Memory B cell (primary cell): ENCODE measurements around the gene NRXN2.

Experiments
- ATAC-seq: fragments of 150-1000 bp; cut with Tn5 transposase; 2 replicates; pipeline ENCODE4 v1.10.0; 2021; ENCODE audit warnings: low read depth, mild to moderate bottlenecking, moderate library complexity
- DNase-seq, 2 donors: peaks; one replicate each; pipeline ENCODE4 v3.0.0; 2022; ENCODE audit warnings: low spot score in 2 of 2
- H3K27ac Mint-ChIP-seq: one replicate; pipeline ENCODE4 v1.8.0; 2022; ENCODE audit warnings: mild to moderate bottlenecking, moderate library complexity, mixed read lengths
- H3K27me3 Mint-ChIP-seq: one replicate; pipeline ENCODE4 v1.8.0; 2022; ENCODE audit warnings: mixed read lengths
- H3K36me3 Mint-ChIP-seq: one replicate; pipeline ENCODE4 v1.8.0; 2022; ENCODE audit warnings: mild to moderate bottlenecking, mixed read lengths
- H3K4me1 Mint-ChIP-seq: one replicate; pipeline ENCODE4 v1.8.0; 2022; ENCODE audit warnings: mixed read lengths
- H3K4me3 Mint-ChIP-seq: one replicate; pipeline ENCODE4 v1.8.0; 2022; ENCODE audit warnings: mild to moderate bottlenecking, moderate library complexity, mixed read lengths
- H3K9me3 Mint-ChIP-seq: one replicate; pipeline ENCODE4 v1.8.0; 2022; ENCODE audit warnings: mixed read lengths

Gene NRXN2

DNA sequence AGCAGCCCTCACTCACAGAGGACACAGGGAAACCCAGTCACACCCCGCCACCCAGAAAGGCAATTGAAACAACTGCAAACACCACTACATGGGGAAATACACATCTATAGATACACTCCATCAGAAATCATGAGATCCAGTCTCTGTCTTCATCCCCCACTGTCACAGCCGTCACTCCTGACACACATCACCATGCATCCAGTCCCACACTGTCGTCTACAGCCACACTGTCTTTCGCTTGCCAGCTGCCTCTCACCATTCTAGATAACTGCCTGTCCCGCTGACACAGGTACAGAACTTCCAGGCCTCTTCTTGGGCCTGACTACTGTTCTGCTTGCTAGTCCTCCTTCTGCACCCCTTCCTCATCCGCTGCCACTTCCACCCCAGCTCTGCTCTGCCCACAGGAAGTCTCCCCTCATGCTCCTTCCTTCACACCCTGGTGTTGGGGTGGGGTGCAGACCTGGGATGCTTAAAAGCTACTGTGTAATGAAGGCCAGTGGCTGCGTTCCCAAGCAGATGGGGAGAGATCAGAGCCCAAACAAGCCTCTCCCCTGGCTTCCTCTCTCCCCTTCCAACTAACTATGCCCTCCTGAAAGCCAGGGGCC, 89.3 kb downstream of the NRXN2 start:
- H3K27ac Mint-ChIP-seq, result no peak overlapping the region

DNA sequence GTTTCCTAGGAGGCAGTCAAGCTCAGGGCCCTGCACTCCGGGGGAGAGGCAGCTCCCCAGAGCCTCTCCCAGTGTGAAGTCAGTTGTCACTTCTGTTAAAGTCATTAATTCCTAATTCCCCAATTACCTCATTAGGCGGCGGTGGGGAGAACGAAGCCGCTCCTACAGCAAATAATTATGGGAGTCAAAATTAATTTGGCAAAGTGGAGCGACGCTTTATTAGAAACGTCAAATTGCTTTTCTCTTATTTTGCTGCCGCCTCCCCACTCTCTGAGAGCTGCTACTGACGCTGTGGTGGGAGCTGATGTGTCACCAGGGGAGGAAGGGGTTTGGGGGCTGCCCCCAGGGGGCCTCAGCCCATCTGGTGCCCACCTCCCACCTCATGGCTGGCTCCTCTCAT, 90.3 kb downstream of the NRXN2 start:
- Mint-ChIP-seq H3K4me1 (peaks cover 18% of the 10 kb centered on the region), H3K9me3 (no peaks in the 10 kb centered on the region), H3K27ac (no peak overlapping the region), H3K4me3 (no peak overlapping the region), H3K27me3 (peaks cover 31% of the 10 kb centered on the region), H3K36me3 (no peaks in the 10 kb centered on the region)
- DNase-seq (no peak), ATAC-seq (no peak)

More for the DNA sequence above, 89.3 kb downstream of the NRXN2 start:
- ATAC-seq, result no peak
- Mint-ChIP-seq H3K4me3 (no peak overlapping the region), H3K4me1 (peaks cover 20% of the 10 kb centered on the region), H3K9me3 (no peaks in the 10 kb centered on the region), H3K36me3 (no peaks in the 10 kb centered on the region), H3K27me3 (peaks cover 31% of the 10 kb centered on the region)
- no peak for DNase-seq

DNA sequence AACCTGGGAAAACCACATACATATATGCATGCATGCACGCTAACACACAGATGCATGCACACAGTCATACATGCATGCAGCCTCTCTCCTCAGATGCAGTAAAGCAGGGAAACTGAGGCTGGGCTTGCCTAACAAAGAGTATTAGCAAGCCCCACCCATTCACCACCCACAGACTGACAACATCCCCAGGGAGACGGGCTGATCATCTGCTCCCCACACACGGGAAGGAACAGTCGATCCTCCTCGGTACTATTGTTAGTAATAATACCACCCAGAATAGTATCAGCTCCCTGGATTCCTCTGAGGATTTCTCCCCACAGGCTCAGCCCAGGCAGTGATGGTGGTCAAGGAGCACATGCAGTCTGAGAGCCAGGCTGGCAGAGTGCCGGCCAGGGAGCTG, 90.8 kb downstream of the NRXN2 start:
- Mint-ChIP-seq H3K27ac (no peak overlapping the region), H3K9me3 (no peaks in the 10 kb centered on the region), H3K36me3 (no peaks in the 10 kb centered on the region), H3K27me3 (peaks cover 29% of the 10 kb centered on the region), H3K4me3 (no peak overlapping the region), H3K4me1 (peaks cover 16% of the 10 kb centered on the region)
- DNase-seq (no peak), ATAC-seq (no peak)

GRCh38 chr11:64631675-64632074, 91.3 kb downstream of the NRXN2 start:
- H3K27ac Mint-ChIP-seq, result no peak overlapping the region
- ATAC-seq, result peak; percentile 79

GRCh38 chr11:64629796-64630562, 93.0 kb downstream of the NRXN2 start:
- Mint-ChIP-seq H3K4me3 (no peak overlapping the region), H3K4me1 (peaks cover 23% of the 10 kb centered on the region), H3K36me3 (no peaks in the 10 kb centered on the region), H3K27ac (no peak overlapping the region), H3K27me3 (peaks cover 24% of the 10 kb centered on the region), H3K9me3 (no peaks in the 10 kb centered on the region)
- no peak for ATAC-seq
- DNase-seq, result no peak

More at GRCh38 chr11:64631675-64632074, 91.3 kb downstream of the NRXN2 start:
- peaks cover 16% of the 10 kb centered on the region for H3K4me1 Mint-ChIP-seq
- DNase-seq, result no peak
- H3K9me3 Mint-ChIP-seq, result no peaks in the 10 kb centered on the region
- H3K27me3 Mint-ChIP-seq, result peaks cover 29% of the 10 kb centered on the region
- H3K4me3 Mint-ChIP-seq, result no peak overlapping the region
- no peaks in the 10 kb centered on the region for H3K36me3 Mint-ChIP-seq

- ATAC-seq, result no peak
- Mint-ChIP-seq H3K9me3 (no peaks in the 10 kb centered on the region), H3K27me3 (peaks cover 15% of the 10 kb centered on the region), H3K4me3 (no peak overlapping the region), H3K4me1 (peaks cover 27% of the 10 kb centered on the region), H3K27ac (no peak overlapping the region), H3K36me3 (no peaks in the 10 kb centered on the region)
- no peak for DNase-seq
Observed at GRCh38 chr11:64629103-64629502, 93.9 kb downstream of the NRXN2 start.

- no peaks in the 10 kb centered on the region for H3K9me3 Mint-ChIP-seq
- DNase-seq (no peak), ATAC-seq (no peak)
- H3K27ac Mint-ChIP-seq, result no peak overlapping the region
- H3K36me3 Mint-ChIP-seq, result no peaks in the 10 kb centered on the region
- peaks cover 11% of the 10 kb centered on the region for H3K27me3 Mint-ChIP-seq
- peaks cover 22% of the 10 kb centered on the region for H3K4me1 Mint-ChIP-seq
- H3K4me3 Mint-ChIP-seq, result no peak overlapping the region
Observed at GRCh38 chr11:64628596-64628995, 94.4 kb downstream of the NRXN2 start.

DNA sequence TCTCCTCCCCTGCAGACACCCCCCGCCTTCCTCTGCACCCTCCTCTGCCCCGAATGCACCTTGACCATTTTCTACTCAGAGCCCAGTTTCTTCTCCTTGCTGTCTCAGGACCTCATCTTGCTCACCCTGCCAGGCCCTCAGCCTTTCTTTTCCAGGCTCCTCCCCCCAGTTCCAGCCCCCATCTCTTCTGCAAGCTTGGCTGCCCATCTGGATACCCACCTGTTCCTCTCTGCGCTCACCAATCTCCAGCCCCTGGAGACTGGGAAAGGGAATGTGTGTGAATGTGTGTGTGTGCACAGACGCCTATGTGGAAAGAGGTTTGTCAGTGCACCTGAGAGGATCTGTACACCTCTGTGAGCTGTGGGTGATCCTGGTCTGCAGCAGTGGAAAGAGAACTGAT, 95.6 kb downstream of the NRXN2 start:
- Mint-ChIP-seq H3K9me3 (no peaks in the 10 kb centered on the region), H3K27me3 (peaks cover 9% of the 10 kb centered on the region), H3K4me3 (no peak overlapping the region), H3K4me1 (peaks cover 20% of the 10 kb centered on the region), H3K27ac (no peak overlapping the region), H3K36me3 (no peaks in the 10 kb centered on the region)
- DNase-seq, result no peak
- no peak for ATAC-seq

GRCh38 chr11:64626637-64627036, 96.4 kb downstream of the NRXN2 start:
- DNase-seq (no peak), ATAC-seq (no peak)
- Mint-ChIP-seq H3K4me3 (no peak overlapping the region), H3K9me3 (no peaks in the 10 kb centered on the region), H3K27me3 (peaks cover 7% of the 10 kb centered on the region), H3K4me1 (peaks cover 15% of the 10 kb centered on the region), H3K36me3 (no peaks in the 10 kb centered on the region), H3K27ac (no peak overlapping the region)

- H3K27ac Mint-ChIP-seq, result no peak overlapping the region
- peaks cover 17% of the 10 kb centered on the region for H3K4me1 Mint-ChIP-seq
- ATAC-seq (peak; percentile 98), DNase-seq (no peak)
- H3K36me3 Mint-ChIP-seq, result no peaks in the 10 kb centered on the region
- no peak overlapping the region for H3K4me3 Mint-ChIP-seq
- peaks cover 6% of the 10 kb centered on the region for H3K27me3 Mint-ChIP-seq
- no peaks in the 10 kb centered on the region for H3K9me3 Mint-ChIP-seq
Observed at GRCh38 chr11:64624883-64625481, 98.0 kb downstream of the NRXN2 start.

DNA sequence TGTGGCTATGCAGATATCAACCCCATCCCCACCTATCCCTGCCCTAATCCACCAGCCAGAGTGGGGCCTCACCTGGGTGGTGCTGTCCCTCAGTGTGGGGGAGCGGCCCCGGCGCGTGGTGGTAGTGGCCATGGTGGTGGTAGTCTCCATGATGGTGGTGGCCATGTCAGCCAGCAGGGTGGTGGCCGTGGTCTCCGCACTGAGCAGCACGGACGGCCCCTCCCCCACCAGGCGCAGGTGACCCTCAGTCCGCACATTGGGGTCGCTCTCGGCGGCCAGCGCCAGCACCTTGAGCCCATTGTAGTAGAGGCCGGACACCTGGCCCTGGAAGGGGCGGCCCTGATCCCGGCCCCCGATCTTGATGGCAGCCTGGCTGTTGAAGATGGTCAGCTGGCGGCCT, 100.3 kb downstream of the NRXN2 start:
- Mint-ChIP-seq H3K27me3 (no peaks in the 10 kb centered on the region), H3K9me3 (no peaks in the 10 kb centered on the region), H3K4me3 (no peak overlapping the region), H3K36me3 (no peaks in the 10 kb centered on the region), H3K27ac (no peak overlapping the region), H3K4me1 (peaks cover 13% of the 10 kb centered on the region)
- DNase-seq, result no peak
- ATAC-seq, result no peak

DNA sequence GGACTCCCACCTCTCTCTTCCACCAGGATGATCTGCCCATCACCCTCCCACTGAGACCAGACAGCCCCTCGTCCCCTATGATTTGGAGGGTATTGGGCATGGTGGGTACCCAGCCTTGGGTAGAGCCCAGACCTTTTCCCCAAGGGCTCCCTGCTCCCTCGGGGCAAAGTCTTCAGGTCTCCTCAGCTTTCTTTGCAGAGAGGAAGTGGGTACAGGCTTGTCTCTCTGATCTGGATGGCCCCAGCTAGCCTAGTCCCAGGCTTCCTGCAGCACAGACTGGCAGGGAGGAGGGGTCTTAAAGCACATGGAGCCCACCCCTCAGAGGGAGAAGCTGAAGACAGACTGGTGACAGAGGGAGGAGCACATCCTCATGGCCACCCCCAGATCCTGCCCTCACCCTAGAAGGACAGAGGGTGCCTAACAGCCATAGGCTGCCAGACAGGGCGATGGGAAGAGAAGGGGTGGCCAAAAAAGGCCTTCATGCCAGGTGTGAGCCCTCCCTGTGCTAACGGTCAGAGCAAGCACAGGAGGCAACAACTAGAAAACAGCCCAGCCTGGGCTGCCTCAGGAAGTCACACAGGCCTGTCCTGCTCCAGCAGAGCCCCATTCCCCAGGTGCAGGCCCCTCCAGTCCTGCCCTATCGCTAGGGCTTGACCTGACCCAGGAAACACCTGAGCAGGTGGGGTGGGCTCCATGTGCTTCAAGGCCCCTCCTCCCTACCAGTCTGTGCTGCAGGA, 101.5 kb downstream of the NRXN2 start:
- DNase-seq (no peak), ATAC-seq (no peak)
- Mint-ChIP-seq H3K4me3 (no peak overlapping the region), H3K9me3 (no peaks in the 10 kb centered on the region), H3K27me3 (no peaks in the 10 kb centered on the region), H3K4me1 (peaks cover 13% of the 10 kb centered on the region), H3K27ac (no peak overlapping the region), H3K36me3 (no peaks in the 10 kb centered on the region)

GRCh38 chr11:64620381-64620971, 102.5 kb downstream of the NRXN2 start:
- Mint-ChIP-seq H3K27me3 (no peaks in the 10 kb centered on the region), H3K9me3 (no peaks in the 10 kb centered on the region), H3K27ac (no peak overlapping the region), H3K36me3 (no peaks in the 10 kb centered on the region), H3K4me3 (no peak overlapping the region), H3K4me1 (peaks cover 9% of the 10 kb centered on the region)
- ATAC-seq (no peak), DNase-seq (no peak)
